ENCODE data around the gene KTI12. TPM values are rescaled to one million over a fixed set of nuclear protein-coding genes. Genes with fewer than 3 reads are reported as not detected.
A peak's percentile ranks its signal among the peaks of the same experiment; 100 is the strongest.

KTI12 gene
- total RNA-seq, 1 experiment from 2014 or later: 17.1 TPM

DNA sequence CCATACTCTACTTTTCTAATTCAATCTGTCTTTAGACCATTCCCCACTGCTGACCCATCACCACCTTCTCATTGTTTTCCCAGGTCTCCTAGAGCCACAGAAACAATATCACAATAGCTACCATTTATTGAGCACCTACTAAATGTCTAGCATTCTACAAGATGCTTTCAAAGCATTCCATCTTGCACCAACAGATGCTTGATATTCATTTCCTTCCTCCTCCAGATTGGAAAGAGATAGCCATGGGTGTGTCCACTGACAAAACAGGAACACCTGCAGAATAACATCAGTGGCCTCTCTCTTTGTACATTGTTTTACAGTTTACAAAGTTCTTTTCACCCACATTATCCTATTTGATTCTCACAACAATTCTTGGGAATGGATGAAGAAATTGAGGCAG lies 45.4 kb downstream of the KTI12 start:
- Histone ChIP-seq H3K27ac (ENCODE audit: low read depth, low read length, poor library complexity, severe bottlenecking) (no peak overlapping the region), H3K36me3 (ENCODE audit: insufficient read depth, low read length, poor library complexity, severe bottlenecking) (no peaks in the 10 kb centered on the region), H3K4me3 (ENCODE audit: low read depth, low read length, poor library complexity, severe bottlenecking) (no peak overlapping the region), H3K9me3 (ENCODE audit: low read depth, low read length, poor library complexity, severe bottlenecking) (no peaks in the 10 kb centered on the region), H3K4me1 (ENCODE audit: insufficient read depth, low read length, poor library complexity, severe bottlenecking) (peaks cover 21% of the 10 kb centered on the region), H3K27me3 (replicated peaks; ENCODE audit: insufficient read depth, low read depth, low read length, poor library complexity) (no peaks in the 10 kb centered on the region)
- intact Hi-C loops (cut with micrococcal nuclease; ENCODE audit: unreplicated experiment): no loop called here
- no TSS peak for BruUV-seq (replicated peaks)
- ChIA-PET POLR2A (ENCODE audit: low non-redundant PET) (no interaction called here), CTCF (no interaction called here)
- no peak for DNase-seq (ENCODE audit: low spot score)
- TF ChIP-seq EZH2 (IDR thresholded peaks at IDR 0.05; ENCODE audit: borderline replicate concordance, low read depth, low read length, poor library complexity, severe bottlenecking) (no peak), CTCF (conservative IDR thresholded peaks at IDR 0.05; ENCODE audit: low read depth, low read length) (no peak)

DNA sequence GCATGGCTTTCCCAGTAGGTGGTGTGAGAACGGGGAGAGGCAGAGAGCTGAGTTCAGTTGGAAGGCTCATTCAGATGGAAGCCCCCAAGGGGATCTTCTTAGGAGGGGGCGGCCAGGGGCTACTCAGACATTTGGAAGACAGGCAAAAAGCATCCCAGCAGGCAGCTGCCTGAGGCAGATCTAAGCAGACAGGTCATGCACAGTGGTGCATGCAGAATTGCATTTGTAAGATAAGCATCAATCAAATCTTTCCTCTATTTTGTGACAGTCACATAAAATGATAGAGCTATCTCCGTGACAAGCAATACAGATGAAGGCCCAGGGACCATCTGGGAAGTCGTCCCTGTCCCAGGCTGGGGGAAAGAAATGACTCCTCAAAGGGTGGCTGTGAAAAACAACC lies 46.9 kb downstream of the KTI12 start:
- Histone ChIP-seq H3K27me3 (replicated peaks; ENCODE audit: insufficient read depth, low read depth, low read length, poor library complexity) (no peaks in the 10 kb centered on the region), H3K4me1 (ENCODE audit: insufficient read depth, low read length, poor library complexity, severe bottlenecking) (peaks cover 21% of the 10 kb centered on the region), H3K9me3 (ENCODE audit: low read depth, low read length, poor library complexity, severe bottlenecking) (no peaks in the 10 kb centered on the region), H3K4me3 (ENCODE audit: low read depth, low read length, poor library complexity, severe bottlenecking) (no peak overlapping the region), H3K27ac (ENCODE audit: low read depth, low read length, poor library complexity, severe bottlenecking) (peak overlapping the region; percentile 31), H3K36me3 (ENCODE audit: insufficient read depth, low read length, poor library complexity, severe bottlenecking) (no peaks in the 10 kb centered on the region)
- peak; percentile 78 for DNase-seq (ENCODE audit: low spot score)
- TF ChIP-seq EZH2 (IDR thresholded peaks at IDR 0.05; ENCODE audit: borderline replicate concordance, low read depth, low read length, poor library complexity, severe bottlenecking) (no peak), CTCF (conservative IDR thresholded peaks at IDR 0.05; ENCODE audit: low read depth, low read length) (no peak)
- ChIA-PET CTCF (interaction anchor here (0.6 kb wide), 1 partner anchor 90 kb away, joined by 4 read pairs; no protein-coding TSS in a partner anchor), POLR2A (ENCODE audit: low non-redundant PET) (interaction anchor here (0.6 kb wide), 1 partner anchor 70 kb away, joined by 4 read pairs; no protein-coding TSS in a partner anchor)
- intact Hi-C loops (cut with micrococcal nuclease; ENCODE audit: unreplicated experiment): no loop called here
- BruUV-seq (replicated peaks): no TSS peak

- POLR2A ChIA-PET (ENCODE audit: low non-redundant PET): no interaction called here
- Histone ChIP-seq H3K27ac (ENCODE audit: low read depth, low read length, poor library complexity, severe bottlenecking) (no peak overlapping the region), H3K27me3 (replicated peaks; ENCODE audit: insufficient read depth, low read depth, low read length, poor library complexity) (no peaks in the 10 kb centered on the region), H3K4me3 (ENCODE audit: low read depth, low read length, poor library complexity, severe bottlenecking) (no peak overlapping the region), H3K4me1 (ENCODE audit: insufficient read depth, low read length, poor library complexity, severe bottlenecking) (peaks cover 15% of the 10 kb centered on the region), H3K36me3 (ENCODE audit: insufficient read depth, low read length, poor library complexity, severe bottlenecking) (no peaks in the 10 kb centered on the region), H3K9me3 (ENCODE audit: low read depth, low read length, poor library complexity, severe bottlenecking) (no peaks in the 10 kb centered on the region)
- BruUV-seq (replicated peaks): no TSS peak
- TF ChIP-seq CTCF (conservative IDR thresholded peaks at IDR 0.05; ENCODE audit: low read depth, low read length): no peak
- TF ChIP-seq EZH2 (IDR thresholded peaks at IDR 0.05; ENCODE audit: borderline replicate concordance, low read depth, low read length, poor library complexity, severe bottlenecking): no peak
- DNase-seq (ENCODE audit: low spot score): no peak
- CTCF ChIA-PET: no interaction called here
- intact Hi-C loops (cut with micrococcal nuclease; ENCODE audit: unreplicated experiment): no loop called here
These were observed 51.4 kb downstream of the KTI12 start for GRCh38 chr1:51982161-51982560.

Other genes starting within 250 kb of the KTI12 start
- 1,009 and 1,043 TPM in 2 replicates for gene NRDC, start 155.1 kb downstream of the KTI12 start, total RNA-seq (2021)
- gene RAB3B, start 43.1 kb downstream of the KTI12 start, total RNA-seq (2021): 25.5 and 27.2 TPM in 2 replicates
- gene TXNDC12, start 21.4 kb upstream of the KTI12 start, total RNA-seq (2021): 56.0 and 70.1 TPM in 2 replicates
- 84.4 and 87.0 TPM in 2 replicates for gene BTF3L4, start 22.5 kb upstream of the KTI12 start, total RNA-seq (2021)
- 19.6 and 23.3 TPM in 2 replicates for gene ZFYVE9, start 108.3 kb upstream of the KTI12 start, total RNA-seq (2021)

Measured in A673 (cell line).